ENCODE results near the gene NUDT6. TPM values are rescaled to one million over a fixed set of nuclear protein-coding genes. Genes with fewer than 3 reads are reported as not detected.

Gene NUDT6, protein sequence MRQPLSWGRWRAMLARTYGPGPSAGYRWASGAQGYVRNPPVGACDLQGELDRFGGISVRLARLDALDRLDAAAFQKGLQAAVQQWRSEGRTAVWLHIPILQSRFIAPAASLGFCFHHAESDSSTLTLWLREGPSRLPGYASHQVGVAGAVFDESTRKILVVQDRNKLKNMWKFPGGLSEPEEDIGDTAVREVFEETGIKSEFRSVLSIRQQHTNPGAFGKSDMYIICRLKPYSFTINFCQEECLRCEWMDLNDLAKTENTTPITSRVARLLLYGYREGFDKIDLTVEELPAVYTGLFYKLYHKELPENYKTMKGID
- total RNA-seq = 10 to 100 TPM in 3 of 4 donors, 1 to 10 TPM in 1; 6.3 to 24.8 (median 13.9) TPM

- no peak for TF ChIP-seq CTCF (IDR thresholded peaks at IDR 0.05)
- peak in 1 of 2 donors; percentile 36 for TF ChIP-seq POLR2A (IDR thresholded peaks at IDR 0.05)
- H3K9me3 ChIP-seq = no peaks in the 10 kb centered on the region
- DNase-seq = peak; percentile 58 to 66
- intact Hi-C loops (cut with DNase I) = no loop called here
- peaks cover 0 to 5% of the 10 kb centered on the region in 2 donors for H3K4me1 ChIP-seq
- no peaks in the 10 kb centered on the region for H3K27me3 ChIP-seq
- H3K36me3 ChIP-seq = no peaks in the 10 kb centered on the region
- H3K27ac ChIP-seq = peak within 1 kb of the TSS; percentile 20 to 77 (median 74)
- H3K4me3 ChIP-seq (replicated peaks in 1 of 3) = peak within 1 kb of the TSS; percentile 21 to 89 (median 84)
- WGBS, 2 donors = 0 to 1% methylated on average over 18 to 26 of the region's 63 CpGs
Measured at GRCh38 chr4:122921971-122922876, at the start of gene NUDT6. Gene NUDT6 (minus strand): TSS chr4:122922597. CDS start chr4:122922572, 25 bp downstream.

DNA sequence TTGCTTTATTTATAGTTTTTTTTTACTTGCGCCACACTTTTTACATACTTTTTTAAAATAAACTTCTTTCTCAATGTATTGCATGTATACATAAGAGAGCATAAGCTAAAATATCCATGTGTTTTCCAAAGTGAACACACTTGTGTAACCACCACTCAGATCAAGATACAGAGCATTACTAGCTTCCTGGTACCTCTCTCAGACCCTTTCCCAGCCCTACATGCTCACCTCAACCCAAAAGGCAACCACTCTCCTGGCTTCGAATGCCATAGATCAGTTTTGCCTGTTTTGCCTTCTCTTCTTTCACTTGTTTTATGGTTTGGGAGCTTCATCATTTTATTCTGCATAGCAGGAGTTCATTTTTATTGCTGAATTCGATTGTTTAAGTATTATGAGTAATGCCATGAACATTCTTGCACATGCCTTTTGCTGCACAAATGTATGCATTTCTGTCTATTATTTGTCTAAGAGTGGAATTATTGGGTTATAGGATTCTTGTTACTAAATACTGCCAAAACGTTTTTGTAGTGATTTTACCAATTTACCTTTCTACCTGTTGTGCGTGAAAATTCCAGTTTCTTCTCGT, 45.9 kb upstream of the NUDT6 start:
- intact Hi-C loops (cut with DNase I) = no loop called here
- WGBS, 2 donors = 73 to 84% methylated on average over 6 of the region's 6 CpGs
- H3K27ac ChIP-seq = no peak overlapping the region
- no peaks in the 10 kb centered on the region for H3K27me3 ChIP-seq
- H3K36me3 ChIP-seq = no peaks in the 10 kb centered on the region
- TF ChIP-seq CTCF (IDR thresholded peaks at IDR 0.05) (no peak), POLR2A (IDR thresholded peaks at IDR 0.05) (no peak)
- no peak overlapping the region for H3K4me3 ChIP-seq (replicated peaks in 1 of 3)
- no peaks in the 10 kb centered on the region for H3K9me3 ChIP-seq
- H3K4me1 ChIP-seq = peaks cover 0 to 6% of the 10 kb centered on the region in 2 donors
- no peak for DNase-seq

DNA sequence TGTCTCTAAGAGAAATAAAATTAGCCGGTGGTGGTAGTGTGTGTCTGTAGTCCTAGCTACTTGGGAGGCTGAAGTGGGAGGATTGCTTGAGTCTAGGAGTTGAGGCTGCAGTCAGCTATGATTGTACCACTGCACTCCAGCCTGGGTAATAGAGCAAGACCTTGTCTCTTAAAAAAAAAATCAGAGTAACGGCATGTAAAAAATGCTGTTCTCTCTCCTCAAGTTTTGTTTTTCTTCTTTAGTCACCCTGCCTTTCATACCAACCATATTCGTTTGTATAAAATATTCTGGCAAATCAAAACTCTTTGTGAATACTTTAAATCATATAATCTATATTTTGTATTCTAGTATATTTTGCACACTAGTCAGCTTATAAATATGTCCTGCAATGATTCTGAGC, 44.8 kb upstream of the NUDT6 start:
- intact Hi-C loops (cut with DNase I) = no loop called here
- TF ChIP-seq POLR2A (IDR thresholded peaks at IDR 0.05) = no peak
- TF ChIP-seq CTCF (IDR thresholded peaks at IDR 0.05) = no peak
- no peaks in the 10 kb centered on the region for H3K27me3 ChIP-seq
- WGBS, 2 donors = 96 to 97% methylated on average over 3 of the region's 3 CpGs
- no peaks in the 10 kb centered on the region for H3K9me3 ChIP-seq
- H3K4me3 ChIP-seq (replicated peaks in 1 of 3) = no peak overlapping the region
- no peak for DNase-seq
- H3K27ac ChIP-seq = no peak overlapping the region
- H3K36me3 ChIP-seq = no peaks in the 10 kb centered on the region
- H3K4me1 ChIP-seq = peaks cover 0 to 7% of the 10 kb centered on the region in 2 donors

- Histone ChIP-seq H3K9me3 (no peaks in the 10 kb centered on the region), H3K4me3 (replicated peaks in 1 of 3) (no peak overlapping the region), H3K27ac (no peak overlapping the region), H3K4me1 (peaks cover 3 to 7% of the 10 kb centered on the region in 2 donors), H3K36me3 (no peaks in the 10 kb centered on the region), H3K27me3 (no peaks in the 10 kb centered on the region)
- DNase-seq = no peak
- WGBS, 2 donors = 84 to 87% methylated on average over 4 of the region's 4 CpGs
- TF ChIP-seq CTCF (IDR thresholded peaks at IDR 0.05) (no peak), POLR2A (IDR thresholded peaks at IDR 0.05) (no peak)
- intact Hi-C loops (cut with DNase I) = no loop called here
Measured at GRCh38 chr4:122966201-122966600, 43.8 kb upstream of the NUDT6 start.

Data from thyroid gland (tissue), 4 donors.